Left kidney (tissue), 2 donors: ENCODE measurements around the gene NEURL1. TPM values are rescaled to one million over a fixed set of nuclear protein-coding genes. Genes with fewer than 3 reads are reported as not detected.
"Not testable (repeated sequence)": the region's sequence is repeated elsewhere in the genome, so short reads cannot be mapped to it uniquely, and the experiment has no call there.

ENCODE experiments used
- DNase-seq: peaks from one replicate; pipeline ENCODE4 v3.0.0-alpha.2; 2013
- polyA plus RNA-seq: library from polyadenylated mRNA; unstranded; fragments of 120-200 nt; gene quantifications from one replicate; pipeline ENCODE4 v1.2.1, GENCODE V29; 2013; ENCODE audit not compliant: insufficient read length

NEURL1 gene
- polyA plus RNA-seq, 1 donor = 1.6 TPM

- DNase-seq = no peak
Measured at GRCh38 chr10:103514244-103514643, 20.7 kb downstream of the NEURL1 start.

- no peak for DNase-seq
Measured at GRCh38 chr10:103517234-103518085, 24.0 kb downstream of the NEURL1 start.

- no peak for DNase-seq
Measured at GRCh38 chr10:103519798-103520197, 26.3 kb downstream of the NEURL1 start.

GRCh38 chr10:103522006-103522405, 28.5 kb downstream of the NEURL1 start:
- not testable (repeated sequence) for DNase-seq

- no peak for DNase-seq
Measured at GRCh38 chr10:103523683-103524082, 30.2 kb downstream of the NEURL1 start.

- DNase-seq = no peak
Measured at GRCh38 chr10:103525901-103526300, 32.4 kb downstream of the NEURL1 start.

GRCh38 chr10:103527476-103527875, 34.0 kb downstream of the NEURL1 start:
- DNase-seq = not testable (repeated sequence)

- no peak for DNase-seq
Measured at GRCh38 chr10:103528549-103528948, 35.0 kb downstream of the NEURL1 start.

GRCh38 chr10:103529539-103529938, 36.0 kb downstream of the NEURL1 start:
- no peak for DNase-seq

- no peak for DNase-seq
Measured at GRCh38 chr10:103533827-103534226, 40.3 kb downstream of the NEURL1 start.

- DNase-seq = no peak
Measured at GRCh38 chr10:103534621-103535498, 41.4 kb downstream of the NEURL1 start.

- DNase-seq = no peak
Measured at GRCh38 chr10:103535595-103535994, 42.1 kb downstream of the NEURL1 start.

- DNase-seq = no peak
Measured at GRCh38 chr10:103539751-103540150, 46.2 kb downstream of the NEURL1 start.

- no peak for DNase-seq
Measured at GRCh38 chr10:103540722-103541121, 47.2 kb downstream of the NEURL1 start.

- no peak for DNase-seq
Measured at GRCh38 chr10:103541616-103542015, 48.1 kb downstream of the NEURL1 start.

- peak; percentile 51 for DNase-seq
Measured at GRCh38 chr10:103542764-103543616, 49.5 kb downstream of the NEURL1 start.

GRCh38 chr10:103543617-103544525, 50.4 kb downstream of the NEURL1 start:
- no peak for DNase-seq

- DNase-seq = no peak
Measured at GRCh38 chr10:103544657-103545310, 51.3 kb downstream of the NEURL1 start.

GRCh38 chr10:103545366-103545765, 51.9 kb downstream of the NEURL1 start:
- no peak for DNase-seq

- no peak for DNase-seq
Measured at GRCh38 chr10:103545771-103546281, 52.3 kb downstream of the NEURL1 start.
